SK-MEL-5 (cell line): ENCODE data around the gene ATP1A1. TPM values are rescaled to one million over a fixed set of nuclear protein-coding genes. Genes with fewer than 3 reads are reported as not detected.
A peak's percentile ranks its signal among the peaks of the same experiment; 100 is the strongest.

Experiments
- DNase-seq: peaks from one replicate; pipeline ENCODE4 v3.0.0-alpha.2; 2016; ENCODE audit warnings: low read depth, low spot score
- in situ Hi-C: cut with HindIII; loops from 2 replicates; pipeline ENCODE4 v1.10.0; 2016; ENCODE audit warnings: low sequenced_read_pairs, high pct_unique_total_duplicates, low pct_unique_long_range_greater_than_20kb
- small RNA-seq, 2 experiments: library from RNA; depleted of rRNA; stranded (forward); fragments of <200 nt; gene quantifications; one replicate each; pipeline ENCODE3, GENCODE V24; 2014
- total RNA-seq: library from RNA; depleted of rRNA; stranded (reverse); fragments of >200 nt; shearing (Covaris generic); gene quantifications from 2 replicates; pipeline ENCODE4 v1.2.3, GENCODE V29; 2014; rRNA removed

The ATP1A1 gene
- total RNA-seq, 1 experiment from 2014 or later, result 204 TPM

DNA sequence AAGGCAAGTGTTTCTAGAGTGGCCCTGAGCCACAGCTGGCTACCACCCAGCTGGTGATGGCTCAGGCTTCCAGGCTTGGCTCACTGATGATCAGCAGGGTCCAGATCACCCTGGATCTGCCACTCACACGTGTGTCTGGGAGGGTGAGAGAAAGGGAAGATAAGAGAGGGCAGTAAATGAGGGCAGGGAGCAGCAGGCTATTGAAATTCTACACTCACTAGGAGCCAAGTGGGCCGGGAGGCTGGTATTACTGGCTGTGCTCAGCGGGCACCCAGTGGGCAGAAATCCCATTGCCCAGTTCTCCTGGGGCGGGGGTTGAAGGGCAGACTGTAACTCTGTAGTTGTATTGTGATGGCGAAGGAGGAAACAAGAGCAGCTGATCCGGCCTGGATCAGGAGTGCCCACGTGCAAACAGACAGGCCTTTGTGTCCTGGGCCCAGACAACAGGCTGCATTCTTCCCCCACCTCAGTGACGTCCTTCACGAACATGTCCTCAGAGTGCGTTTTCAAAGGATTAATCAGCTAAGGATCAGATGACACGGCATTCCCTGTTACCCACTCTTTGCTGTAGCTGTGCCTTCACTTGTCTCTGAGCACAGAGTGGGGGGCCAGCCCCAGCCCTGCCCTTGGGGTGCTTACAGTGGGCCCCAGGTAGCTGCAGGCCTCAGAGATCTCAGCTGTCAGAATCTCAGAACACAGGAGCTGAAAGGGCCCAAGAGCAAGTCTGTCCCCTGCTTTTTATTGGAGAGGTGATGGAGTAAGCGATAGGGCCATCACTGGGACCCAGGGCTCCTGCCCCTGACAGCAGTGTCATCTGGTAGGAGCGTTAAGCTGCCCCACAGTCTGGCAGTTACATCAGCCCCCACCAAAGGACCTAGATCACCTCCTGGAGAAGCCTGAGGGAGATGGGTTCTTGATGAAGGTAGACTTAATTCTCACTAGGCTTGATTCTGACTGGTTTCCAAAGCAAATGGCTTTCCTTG lies 60.5 kb downstream of the ATP1A1 start:
- in situ Hi-C loops, result no loop called here
- DNase-seq, result peak; percentile 100

DNA sequence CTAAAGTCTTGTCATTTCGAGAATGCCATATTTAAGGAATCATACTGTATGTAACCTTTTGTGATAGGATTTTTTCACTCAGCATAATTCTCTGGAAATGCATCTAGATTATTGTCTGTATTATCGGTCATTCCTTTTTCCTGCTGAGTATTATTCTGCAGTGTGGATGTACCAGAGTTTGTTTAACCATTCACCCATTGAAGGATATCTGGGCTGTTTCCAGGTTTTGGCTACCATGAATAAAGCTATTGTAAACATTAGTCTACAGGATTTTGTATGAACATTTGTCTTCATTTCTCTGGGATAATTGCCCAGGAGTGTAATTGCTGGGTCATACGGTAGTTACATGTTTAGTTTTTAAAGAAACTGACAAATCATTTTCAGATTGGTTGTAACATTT lies 61.8 kb downstream of the ATP1A1 start:
- peak; percentile 91 for DNase-seq
- in situ Hi-C loops, result no loop called here

DNA sequence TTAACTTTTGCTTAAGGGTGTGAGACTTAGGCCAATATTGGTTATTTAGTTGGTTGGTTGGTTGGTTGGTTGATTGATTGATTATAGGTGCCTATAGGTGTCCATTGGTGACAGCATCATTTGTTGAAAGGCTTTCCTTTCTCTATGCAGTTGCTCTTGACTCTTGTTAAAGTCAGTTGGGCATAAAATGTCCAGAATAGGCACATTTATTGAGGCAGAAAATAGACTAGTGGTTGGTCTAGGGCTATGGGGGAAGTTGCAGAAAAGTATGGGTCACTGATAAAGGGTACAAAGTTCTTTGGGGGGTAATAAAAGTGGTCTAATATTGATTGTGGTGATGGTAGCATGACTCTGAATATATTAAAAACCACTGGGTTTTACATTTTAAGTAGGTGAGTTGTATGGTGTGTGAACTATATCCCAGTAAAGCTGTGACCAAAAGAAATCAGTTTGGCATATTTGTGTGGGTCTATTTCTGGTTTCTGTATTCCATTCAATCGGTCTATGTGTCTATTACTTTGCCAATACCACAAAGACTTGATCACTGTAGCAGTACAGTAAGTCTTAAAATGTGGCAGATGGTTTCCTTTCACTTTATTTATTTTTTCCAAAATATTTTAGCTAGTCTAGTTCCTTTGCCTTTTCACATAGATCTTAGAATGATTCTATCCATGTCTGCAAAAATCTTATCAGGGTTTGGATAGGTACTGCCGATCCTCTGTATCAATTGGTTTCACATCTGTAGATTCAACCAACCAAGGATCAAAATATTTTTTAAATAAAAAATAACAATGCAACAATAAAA lies 63.0 kb downstream of the ATP1A1 start:
- DNase-seq, result no peak
- in situ Hi-C loops, result no loop called here

DNA sequence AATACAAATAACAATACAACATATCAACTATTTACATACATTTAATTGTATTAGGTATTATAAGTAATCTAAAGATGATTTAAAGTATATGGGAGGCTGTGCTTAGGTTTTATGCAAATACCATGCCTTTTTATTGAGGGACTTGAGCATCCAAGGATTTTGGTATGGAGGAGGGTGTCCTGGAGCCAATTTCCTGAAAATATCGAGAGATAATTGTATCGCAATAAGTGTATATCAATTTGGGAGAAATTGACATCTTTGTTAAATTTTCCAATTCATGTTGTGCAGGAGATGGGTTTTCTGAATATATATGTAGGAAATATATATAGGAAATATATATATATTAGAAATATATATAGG lies 63.5 kb downstream of the ATP1A1 start:
- in situ Hi-C loops, result no loop called here
- DNase-seq, result no peak

DNA sequence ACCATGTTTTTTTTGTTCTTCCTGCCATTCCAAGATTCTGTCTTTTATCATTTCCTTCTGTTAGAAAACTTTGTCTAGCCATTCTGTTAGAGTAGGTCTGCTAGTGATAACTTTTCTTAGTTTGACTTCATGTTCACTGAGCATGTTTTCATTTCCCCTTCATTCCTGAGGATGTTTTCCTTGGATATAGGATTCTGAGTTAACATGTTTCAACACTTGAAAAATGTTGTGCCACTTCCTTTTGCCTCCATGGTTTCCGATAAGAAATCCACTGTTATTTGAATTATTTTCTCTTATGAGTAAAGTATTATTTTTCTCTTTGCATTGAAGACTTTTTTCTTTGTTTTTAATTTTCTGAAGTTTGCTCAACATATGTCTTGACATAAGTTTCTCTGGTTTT lies 66.7 kb downstream of the ATP1A1 start:
- in situ Hi-C loops, result no loop called here
- no peak for DNase-seq

DNA sequence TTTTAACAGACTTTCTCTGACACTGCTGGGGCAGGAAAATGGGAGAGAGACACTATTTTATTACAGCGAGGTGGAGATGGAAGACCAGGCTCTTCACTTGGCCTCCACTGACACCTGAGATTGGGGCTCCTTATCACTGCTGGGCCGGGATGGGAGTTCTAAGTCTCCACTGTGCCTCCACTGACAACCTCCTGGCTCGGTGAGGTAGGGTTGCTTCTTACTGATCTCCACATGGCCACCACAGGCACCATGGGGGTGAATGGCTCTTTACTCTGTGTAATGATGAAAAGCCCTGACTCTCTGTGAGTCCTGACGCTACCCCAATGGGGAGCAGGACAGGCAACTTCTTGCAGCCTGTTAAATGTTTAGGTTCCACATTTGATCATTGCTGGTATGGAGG lies 67.7 kb downstream of the ATP1A1 start:
- in situ Hi-C loops, result no loop called here

DNA sequence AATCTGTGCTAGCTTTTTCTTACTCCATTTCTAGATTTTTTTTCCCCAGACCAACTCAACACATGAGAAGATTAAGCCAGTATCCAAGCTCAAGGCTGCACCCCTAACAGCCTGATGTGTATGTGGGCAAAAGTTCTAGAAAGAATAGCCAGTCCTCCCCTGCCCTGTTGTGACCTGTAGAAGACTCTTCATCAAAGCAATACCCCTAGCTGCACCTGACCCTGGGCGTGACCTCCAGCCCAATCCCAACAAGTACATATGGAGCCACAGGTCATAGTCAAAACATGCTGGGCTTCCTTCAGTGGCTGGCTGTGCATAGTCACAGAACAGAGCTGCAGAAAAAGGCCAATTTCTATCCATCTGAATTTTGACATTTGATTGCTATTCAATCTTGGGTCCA lies 72.5 kb downstream of the ATP1A1 start:
- no peak for DNase-seq
- in situ Hi-C loops, result no loop called here

More for the DNA sequence above, 67.7 kb downstream of the ATP1A1 start:
- DNase-seq, result no peak

DNA sequence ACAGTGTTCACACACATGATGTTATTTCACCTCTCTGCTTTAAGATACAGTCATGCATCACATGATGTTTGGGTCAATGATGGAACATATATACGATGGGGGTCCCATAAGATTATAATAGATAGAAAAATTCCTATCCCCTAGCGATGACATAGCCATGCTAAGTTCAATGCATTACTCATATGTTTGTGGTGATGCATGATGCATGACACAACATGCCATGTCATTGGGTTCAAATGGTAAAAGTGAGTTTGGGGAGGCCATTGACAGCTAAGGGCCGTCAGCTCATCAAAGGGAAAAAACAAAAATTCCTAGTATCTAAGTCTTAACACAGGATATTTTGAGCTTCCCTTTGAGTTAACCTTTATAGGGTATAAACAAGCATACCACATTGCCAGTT lies 73.6 kb downstream of the ATP1A1 start:
- no peak for DNase-seq
- in situ Hi-C loops, result no loop called here

DNA sequence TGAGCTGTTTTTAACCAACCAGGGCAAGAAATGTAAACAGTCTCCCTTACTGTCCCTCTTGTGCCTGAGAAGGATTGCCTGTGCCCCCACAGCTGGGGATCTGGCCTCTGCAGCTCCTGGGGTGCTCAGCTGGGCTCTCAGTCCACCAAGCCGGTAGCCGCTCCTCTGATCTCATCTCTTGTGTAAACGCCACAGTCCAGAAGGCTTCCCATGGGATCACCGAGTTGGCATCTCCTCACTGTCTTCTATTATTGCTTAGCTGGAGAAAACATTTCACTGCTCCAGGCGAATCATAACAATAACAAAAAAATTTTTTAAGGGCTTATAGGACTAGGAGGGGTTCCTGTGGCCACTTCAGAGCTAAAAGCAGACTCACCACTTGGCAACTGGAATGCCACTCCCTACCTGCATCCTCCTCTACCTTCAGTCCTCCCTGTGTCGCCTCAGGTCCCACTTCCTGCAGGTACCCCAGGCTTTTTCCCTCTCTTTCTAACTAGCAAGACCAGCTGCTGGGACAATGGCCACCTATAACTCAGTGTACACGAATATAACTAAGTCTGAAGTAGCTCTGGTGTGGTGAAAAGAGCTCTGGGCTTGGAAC lies 75.8 kb downstream of the ATP1A1 start:
- in situ Hi-C loops, result no loop called here
- DNase-seq, result no peak

DNA sequence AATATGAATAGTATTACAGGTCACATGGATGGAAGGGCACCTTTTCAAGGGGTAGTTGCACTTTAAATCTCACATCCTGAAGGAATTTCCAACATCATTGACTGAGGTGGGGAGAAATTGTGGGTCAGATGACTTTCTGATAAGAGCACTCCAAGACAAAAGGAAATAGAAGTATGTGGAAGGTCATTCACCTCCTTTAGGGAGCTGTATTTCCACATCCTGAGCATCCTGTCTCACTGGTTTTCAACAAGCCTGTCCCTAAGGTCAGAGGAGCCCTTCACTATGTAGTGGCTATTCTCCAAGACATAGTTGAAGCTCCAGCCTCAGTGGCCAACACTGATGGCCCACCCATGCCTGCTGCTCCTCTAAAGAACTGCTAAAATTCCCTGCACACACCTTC lies 76.5 kb downstream of the ATP1A1 start:
- DNase-seq, result no peak
- in situ Hi-C loops, result no loop called here

DNA sequence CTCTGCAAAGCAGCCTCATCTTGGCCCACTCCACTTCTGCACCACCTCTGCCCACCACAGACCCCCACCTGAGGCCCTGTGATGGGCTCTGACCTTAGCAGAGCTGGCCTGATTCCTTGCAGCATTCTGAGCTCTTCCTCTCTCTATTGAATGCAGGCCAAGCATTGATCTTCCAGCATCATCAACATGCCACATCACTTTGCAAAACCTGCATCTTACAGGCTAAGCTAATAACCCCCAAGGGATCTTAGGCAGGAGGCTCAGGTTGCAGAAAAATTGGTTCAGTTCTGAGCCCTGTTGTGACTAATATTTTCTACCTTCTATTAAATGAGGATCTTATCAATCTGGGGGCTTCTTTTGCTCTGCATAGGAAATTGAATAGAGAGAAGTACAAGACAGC lies 78.7 kb downstream of the ATP1A1 start:
- in situ Hi-C loops, result no loop called here
- no peak for DNase-seq

DNA sequence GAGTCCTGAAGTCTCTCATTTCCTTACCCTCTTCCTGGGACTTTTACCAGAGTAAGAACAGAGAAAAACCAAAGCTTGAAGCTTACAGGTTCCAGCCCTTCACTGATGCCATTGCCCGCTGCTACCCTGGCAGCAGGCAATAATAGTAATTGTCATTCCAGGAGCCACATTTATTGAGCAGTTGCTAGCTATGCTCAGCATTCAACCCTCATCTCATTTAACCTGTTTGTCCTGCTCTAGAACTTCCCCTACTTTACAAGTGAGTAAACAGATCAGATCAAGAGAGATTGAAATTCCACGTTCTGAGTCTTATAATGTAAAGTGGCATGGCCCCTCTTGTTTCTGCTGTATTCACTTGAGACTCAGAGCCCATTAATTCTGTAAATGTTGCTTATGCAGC lies 80.4 kb downstream of the ATP1A1 start:
- in situ Hi-C loops, result no loop called here
- DNase-seq, result no peak

DNA sequence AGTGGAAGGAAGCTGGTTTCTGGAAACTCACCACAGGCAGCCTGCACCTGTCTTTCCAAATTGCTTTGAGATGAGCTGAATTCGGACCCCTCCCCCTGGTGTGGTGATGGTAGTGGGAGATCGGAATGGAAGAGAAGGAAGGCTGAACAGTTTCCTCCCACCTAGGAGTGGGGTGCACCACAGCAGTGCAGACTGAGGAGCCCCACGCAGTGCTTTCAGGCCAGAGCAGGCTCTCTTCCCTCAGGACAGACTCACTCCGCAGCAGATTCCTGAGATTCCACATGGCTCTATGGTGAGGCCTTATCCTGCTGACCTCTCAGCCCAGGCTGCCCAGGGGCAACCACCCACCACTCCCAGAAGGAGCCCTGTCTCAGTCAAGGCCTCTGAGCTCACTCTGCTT lies 80.9 kb downstream of the ATP1A1 start:
- in situ Hi-C loops, result no loop called here

More for the DNA sequence above, 80.9 kb downstream of the ATP1A1 start:
- no peak for DNase-seq

Small RNAs within 50 kb of the gene (small RNA-seq; reads per million reads assigned to genes)
- gene RF00019, result 0 reads per million in 2 experiments
- 0 reads per million in 2 experiments for gene RNU6-817P

Other genes with a start within 250 kb of the ATP1A1 start
- gene CD58, start 197.8 kb downstream of the ATP1A1 start, total RNA-seq, result 55.8 and 67.0 TPM in 2 replicates